Central memory CD8-positive, alpha-beta T cell (primary cell): ENCODE results near the gene ALOX15B.
"Not testable (repeated sequence)": the region's sequence is repeated elsewhere in the genome, so short reads cannot be mapped to it uniquely, and the experiment has no call there.

Experiments used
- ATAC-seq: fragments of 150-1000 bp; cut with Tn5 transposase; replicated peaks from 2 replicates; pipeline ENCODE4 v1.10.0; 2022; ENCODE audit warnings: mild to moderate bottlenecking, moderate FRiP score, moderate number of reproducible peaks; ENCODE audit not compliant: poor library complexity, severe bottlenecking; ENCODE audit errors: extremely low read depth
- DNase-seq, 2 donors: peaks; one replicate each; pipeline ENCODE4 v3.0.0; 2021; ENCODE audit warnings: low spot score in 2 of 2
- H3K27ac Mint-ChIP-seq: one replicate; pipeline ENCODE4 v1.8.0; 2022; ENCODE audit warnings: low read depth, mild to moderate bottlenecking, moderate library complexity, mixed read lengths
- H3K27me3 Mint-ChIP-seq: one replicate; pipeline ENCODE4 v1.8.0; 2022; ENCODE audit warnings: mixed read lengths
- H3K36me3 Mint-ChIP-seq: one replicate; pipeline ENCODE4 v1.8.0; 2022; ENCODE audit warnings: mild to moderate bottlenecking, moderate library complexity, mixed read lengths; ENCODE audit not compliant: insufficient read depth
- H3K4me1 Mint-ChIP-seq: one replicate; pipeline ENCODE4 v1.8.0; 2022; ENCODE audit warnings: mixed read lengths
- H3K4me3 Mint-ChIP-seq: one replicate; pipeline ENCODE4 v1.8.0; 2022; ENCODE audit warnings: mild to moderate bottlenecking, moderate library complexity, mixed read lengths
- H3K9me3 Mint-ChIP-seq: one replicate; pipeline ENCODE4 v1.8.0; 2022; ENCODE audit warnings: mixed read lengths

The ALOX15B gene

GRCh38 chr17:8052256-8053252 lies 13.7 kb downstream of the ALOX15B start:
- H3K27ac Mint-ChIP-seq: no peak overlapping the region
- H3K9me3 Mint-ChIP-seq: no peaks in the 10 kb centered on the region
- H3K4me1 Mint-ChIP-seq: peaks cover 6% of the 10 kb centered on the region
- H3K4me3 Mint-ChIP-seq: no peak overlapping the region
- ATAC-seq (no peak), DNase-seq (no peak)
- no peaks in the 10 kb centered on the region for H3K27me3 Mint-ChIP-seq
- no peaks in the 10 kb centered on the region for H3K36me3 Mint-ChIP-seq

DNA sequence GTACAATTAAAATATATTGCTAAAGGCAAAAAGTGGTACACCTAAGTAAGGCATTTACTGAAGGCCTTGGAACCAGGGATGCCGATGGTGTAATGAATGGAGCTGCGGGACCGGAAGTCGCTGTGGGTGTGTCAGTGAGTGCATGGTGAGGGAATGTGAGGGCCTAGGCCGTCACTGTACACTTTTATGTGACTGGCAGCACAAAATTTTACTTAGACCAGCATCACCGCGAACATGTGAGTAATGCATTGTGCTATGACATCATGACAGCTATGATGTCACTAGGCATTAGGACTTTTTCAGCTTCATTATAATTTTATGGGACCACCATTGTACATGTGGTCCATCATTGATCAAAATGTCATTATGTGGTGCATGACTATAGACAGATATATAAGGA lies 14.7 kb downstream of the ALOX15B start:
- H3K27me3 Mint-ChIP-seq: peaks cover 2% of the 10 kb centered on the region
- H3K36me3 Mint-ChIP-seq: no peaks in the 10 kb centered on the region
- DNase-seq (no peak), ATAC-seq (no peak)
- no peak overlapping the region for H3K4me3 Mint-ChIP-seq
- peaks cover 6% of the 10 kb centered on the region for H3K4me1 Mint-ChIP-seq
- no peak overlapping the region for H3K27ac Mint-ChIP-seq
- H3K9me3 Mint-ChIP-seq: no peaks in the 10 kb centered on the region

DNA sequence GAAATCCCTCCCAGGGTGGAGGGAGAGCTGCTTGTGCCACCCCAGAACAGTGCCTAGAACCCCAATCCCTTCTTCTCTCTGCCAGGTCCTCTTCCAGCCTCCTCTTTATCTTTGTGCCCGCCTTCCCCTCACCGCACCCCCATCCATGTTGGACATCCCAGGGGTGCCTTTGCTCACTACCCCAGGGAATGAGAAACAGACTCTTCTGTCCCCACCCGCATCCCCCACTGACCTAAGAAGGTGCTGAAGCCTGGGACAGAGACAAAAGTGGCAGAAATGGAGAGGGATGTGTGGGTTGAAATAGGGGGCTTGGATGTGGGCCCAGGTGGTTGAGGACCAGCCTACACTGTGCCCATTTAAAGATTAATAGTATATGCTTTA lies 17.0 kb downstream of the ALOX15B start:
- Mint-ChIP-seq H3K4me3 (no peak overlapping the region), H3K27me3 (peaks cover 25% of the 10 kb centered on the region), H3K9me3 (no peaks in the 10 kb centered on the region), H3K4me1 (peaks cover 6% of the 10 kb centered on the region), H3K27ac (no peak overlapping the region), H3K36me3 (no peaks in the 10 kb centered on the region)
- no peak for DNase-seq
- no peak for ATAC-seq

DNA sequence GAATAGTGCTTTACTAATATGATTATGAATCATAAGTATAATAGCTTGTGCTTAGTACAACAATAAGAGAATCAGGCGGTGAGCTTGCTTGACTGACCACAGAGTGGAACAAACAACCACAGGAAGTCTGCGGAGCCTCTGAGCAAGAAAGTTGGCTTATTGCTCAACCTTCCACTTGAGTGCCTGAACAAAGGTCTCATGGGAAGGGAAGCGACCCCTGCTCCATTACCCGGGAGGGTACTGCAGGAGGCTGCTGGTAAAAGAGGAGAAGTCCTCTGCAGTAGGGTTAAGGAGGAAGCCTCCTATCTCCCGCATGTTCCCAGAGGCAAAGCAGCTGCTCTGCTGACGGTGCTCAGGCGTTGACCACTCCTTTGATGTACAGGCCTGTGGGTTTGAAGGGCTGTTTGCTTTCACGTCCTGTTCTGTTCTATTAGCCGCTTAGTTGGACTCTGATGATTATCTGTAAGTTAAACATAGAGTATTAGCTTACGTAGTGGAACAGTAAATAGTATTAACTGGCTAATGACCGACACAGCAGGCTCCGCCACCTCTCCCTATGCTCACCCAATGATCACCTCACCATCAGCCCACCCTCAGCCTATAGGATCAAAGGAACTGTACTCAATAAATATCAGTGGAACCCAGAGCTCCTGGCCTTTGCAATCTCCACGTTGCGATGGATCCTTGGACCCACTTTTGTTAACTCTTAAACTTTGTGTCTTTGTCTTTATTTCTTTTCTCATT lies 17.5 kb downstream of the ALOX15B start:
- no peak overlapping the region for H3K4me3 Mint-ChIP-seq
- no peaks in the 10 kb centered on the region for H3K36me3 Mint-ChIP-seq
- no peak overlapping the region for H3K27ac Mint-ChIP-seq
- H3K4me1 Mint-ChIP-seq: peaks cover 6% of the 10 kb centered on the region
- ATAC-seq (peak; percentile 34), DNase-seq (no peak)
- H3K27me3 Mint-ChIP-seq: peaks cover 30% of the 10 kb centered on the region
- no peaks in the 10 kb centered on the region for H3K9me3 Mint-ChIP-seq

GRCh38 chr17:8056976-8057625 lies 18.2 kb downstream of the ALOX15B start:
- Mint-ChIP-seq H3K9me3 (no peaks in the 10 kb centered on the region), H3K27ac (no peak overlapping the region), H3K4me1 (peaks cover 6% of the 10 kb centered on the region), H3K36me3 (peaks cover 1% of the 10 kb centered on the region), H3K4me3 (no peak overlapping the region), H3K27me3 (peaks cover 37% of the 10 kb centered on the region)
- no peak for ATAC-seq
- DNase-seq: no peak

GRCh38 chr17:8057691-8058114 lies 18.8 kb downstream of the ALOX15B start:
- peaks cover 43% of the 10 kb centered on the region for H3K27me3 Mint-ChIP-seq

DNA sequence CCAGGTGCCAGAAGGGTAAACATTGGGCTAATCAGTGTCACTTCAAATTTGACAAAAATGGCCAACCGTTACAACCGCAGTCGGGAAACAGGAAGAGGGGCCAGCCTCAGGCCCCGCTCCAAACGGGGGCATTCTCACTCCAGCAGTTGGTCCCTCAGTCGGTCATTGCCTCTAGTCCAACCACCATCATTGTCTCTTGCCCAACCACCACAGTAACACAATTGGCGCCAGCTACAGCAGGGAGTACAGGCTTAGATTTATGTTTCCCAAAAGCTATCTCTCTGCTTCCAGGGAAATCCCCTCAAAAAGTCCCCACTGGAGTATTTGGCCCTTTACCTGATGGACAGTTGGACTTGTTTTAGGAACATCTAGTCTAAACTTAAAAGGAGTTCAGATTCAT lies 20.3 kb downstream of the ALOX15B start:
- no peaks in the 10 kb centered on the region for H3K9me3 Mint-ChIP-seq
- H3K4me3 Mint-ChIP-seq: no peak overlapping the region
- H3K27me3 Mint-ChIP-seq: peaks cover 53% of the 10 kb centered on the region
- ATAC-seq: no peak
- H3K27ac Mint-ChIP-seq: no peak overlapping the region
- H3K4me1 Mint-ChIP-seq: peaks cover 12% of the 10 kb centered on the region
- no peak for DNase-seq
- H3K36me3 Mint-ChIP-seq: peaks cover 1% of the 10 kb centered on the region

More at GRCh38 chr17:8057691-8058114, 18.8 kb downstream of the ALOX15B start:
- Mint-ChIP-seq H3K36me3 (peaks cover 1% of the 10 kb centered on the region), H3K9me3 (no peaks in the 10 kb centered on the region), H3K27ac (no peak overlapping the region), H3K4me1 (peaks cover 6% of the 10 kb centered on the region), H3K4me3 (no peak overlapping the region)
- DNase-seq (peak in 1 of 2 donors; percentile 60), ATAC-seq (peak; percentile 85)

GRCh38 chr17:8060274-8060673 lies 21.4 kb downstream of the ALOX15B start:
- H3K4me1 Mint-ChIP-seq: peaks cover 12% of the 10 kb centered on the region
- no peaks in the 10 kb centered on the region for H3K9me3 Mint-ChIP-seq
- peaks cover 53% of the 10 kb centered on the region for H3K27me3 Mint-ChIP-seq
- DNase-seq (peak in 1 of 2 donors; percentile 58), ATAC-seq (no peak)
- H3K36me3 Mint-ChIP-seq: peaks cover 1% of the 10 kb centered on the region
- H3K27ac Mint-ChIP-seq: no peak overlapping the region
- H3K4me3 Mint-ChIP-seq: no peak overlapping the region

GRCh38 chr17:8061851-8062250 lies 23.0 kb downstream of the ALOX15B start:
- not testable (repeated sequence) for DNase-seq, H3K4me1 Mint-ChIP-seq, ATAC-seq, H3K4me3 Mint-ChIP-seq, H3K27ac Mint-ChIP-seq, H3K36me3 Mint-ChIP-seq, H3K9me3 Mint-ChIP-seq
- H3K27me3 Mint-ChIP-seq: peaks cover 53% of the 10 kb centered on the region

GRCh38 chr17:8062435-8062806 lies 23.6 kb downstream of the ALOX15B start:
- ATAC-seq (no peak), DNase-seq (no peak)
- no peak overlapping the region for H3K27ac Mint-ChIP-seq
- H3K4me1 Mint-ChIP-seq: peaks cover 6% of the 10 kb centered on the region
- H3K36me3 Mint-ChIP-seq: peaks cover 1% of the 10 kb centered on the region
- H3K4me3 Mint-ChIP-seq: no peak overlapping the region
- H3K9me3 Mint-ChIP-seq: no peaks in the 10 kb centered on the region
- peaks cover 53% of the 10 kb centered on the region for H3K27me3 Mint-ChIP-seq

DNA sequence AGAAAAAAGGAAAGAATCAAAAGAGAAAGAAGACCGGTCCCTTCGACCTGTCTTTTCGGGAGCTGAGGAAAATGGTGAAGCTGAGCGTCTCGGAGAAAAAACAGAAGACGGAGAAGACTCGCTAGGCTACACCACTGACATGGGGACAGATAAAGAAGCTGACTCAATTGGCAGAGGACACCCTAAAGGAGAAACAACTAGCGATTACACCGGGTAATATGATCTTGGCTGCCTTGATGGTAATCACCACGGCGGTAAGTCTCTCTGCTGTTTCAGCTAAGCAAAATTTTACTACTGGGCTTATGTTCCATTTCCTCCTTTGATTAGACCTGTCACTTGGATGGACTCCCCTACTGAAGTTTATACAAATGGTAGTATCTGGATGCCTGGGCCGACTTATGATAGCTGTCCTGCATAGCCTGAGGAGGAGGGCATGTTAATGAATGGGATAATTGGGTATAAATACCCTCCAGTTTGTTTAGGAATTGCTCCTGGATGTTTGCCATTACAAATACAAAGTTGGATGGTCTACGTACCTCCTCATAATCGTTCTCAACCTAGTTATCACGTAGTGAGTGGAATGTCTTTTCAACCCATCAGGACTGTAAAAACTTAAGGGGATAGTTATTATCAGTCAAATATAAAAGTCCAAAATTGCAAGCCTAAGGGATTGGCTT lies 24.1 kb downstream of the ALOX15B start:
- H3K27me3 Mint-ChIP-seq: peaks cover 53% of the 10 kb centered on the region
- ATAC-seq (no peak), DNase-seq (no peak)
- peaks cover 6% of the 10 kb centered on the region for H3K4me1 Mint-ChIP-seq
- H3K4me3 Mint-ChIP-seq: no peak overlapping the region
- H3K27ac Mint-ChIP-seq: no peak overlapping the region
- H3K9me3 Mint-ChIP-seq: no peaks in the 10 kb centered on the region
- peaks cover 1% of the 10 kb centered on the region for H3K36me3 Mint-ChIP-seq
